CD4-positive, alpha-beta T cell (primary cell): ENCODE measurements around the gene NQO2. TPM values are rescaled to one million over a fixed set of nuclear protein-coding genes. Genes with fewer than 3 reads are reported as not detected.

Experiments used
- ATAC-seq: fragments of 200-7000 bp; cut with Tn5 transposase; one replicate; pipeline ENCODE4 v1.10.0; 2022; ENCODE audit warnings: mild to moderate bottlenecking; ENCODE audit not compliant: poor library complexity
- CTCF ChIA-PET: fragments of 350-600 bp; sonication (Branson Sonifier 250); formaldehyde crosslinking; loops from one replicate; lab custom pipeline; 2021; ENCODE audit warnings: antibody characterized with exemption, inconsistent platforms; lab: Charles Lee
- POLR2A ChIA-PET: fragments of 350-600 bp; sonication (Branson Sonifier 250); formaldehyde crosslinking; loops from one replicate; lab custom pipeline; 2021; ENCODE audit warnings: antibody characterized with exemption, inconsistent platforms; lab: Charles Lee
- DNase-seq, 14 experiments: peaks; one replicate each; pipeline ENCODE4 v3.0.0-alpha.2; 2013 to 2020; ENCODE audit warnings: mixed read lengths in 2 of 14
- H3K27ac ChIP-seq, 2 donors: one replicate each; pipeline versions ENCODE4 v1.5.1 to v1.7.0; 2013; ENCODE audit warnings: low read length in 2 of 2, low read depth in 1 of 2, mild to moderate bottlenecking in 1 of 2
- H3K27me3 ChIP-seq, 2 experiments: 1 replicate in 1 of 2; 2 replicates in 1 of 2; pipeline versions ENCODE4 v1.6.1 to v1.7.0; 2013; ENCODE audit warnings: low read length in 2 of 2, control low read depth in 1 of 2, mild to moderate bottlenecking in 1 of 2, moderate library complexity in 1 of 2; ENCODE audit not compliant: insufficient read depth in 2 of 2, control insufficient read depth in 1 of 2
- H3K36me3 ChIP-seq: one replicate; pipeline ENCODE4 v1.6.1; 2013; ENCODE audit warnings: low read length, control low read depth; ENCODE audit not compliant: insufficient read depth
- H3K4me1 ChIP-seq: one replicate; pipeline ENCODE4 v1.6.1; 2013; ENCODE audit warnings: low read length, control low read depth; ENCODE audit not compliant: insufficient read depth
- H3K4me3 ChIP-seq: one replicate; pipeline ENCODE4 v1.5.1; 2013; ENCODE audit warnings: mild to moderate bottlenecking, low read length, moderate library complexity
- H3K9me3 ChIP-seq, 2 experiments: 1 replicate in 1 of 2; 2 replicates in 1 of 2; pipeline versions ENCODE4 v1.6.1 to v1.7.0; 2013; ENCODE audit warnings: low read length in 2 of 2, mild to moderate bottlenecking in 2 of 2, control low read depth in 1 of 2, moderate library complexity in 1 of 2; ENCODE audit not compliant: control insufficient read depth in 1 of 2, insufficient read depth in 1 of 2
- H3K27ac Mint-ChIP-seq: one replicate; pipeline ENCODE4 v1.8.0; 2020; ENCODE audit warnings: mixed read lengths
- H3K27me3 Mint-ChIP-seq: one replicate; pipeline ENCODE4 v1.8.0; 2021; ENCODE audit warnings: mixed read lengths
- H3K36me3 Mint-ChIP-seq: one replicate; pipeline ENCODE4 v1.8.0; 2021; ENCODE audit warnings: low read depth, mixed read lengths
- H3K4me1 Mint-ChIP-seq: one replicate; pipeline ENCODE4 v1.8.0; 2021; ENCODE audit warnings: low read depth, mixed read lengths
- H3K4me3 Mint-ChIP-seq: one replicate; pipeline ENCODE4 v1.8.0; 2020; ENCODE audit warnings: mild to moderate bottlenecking, mixed read lengths
- H3K9me3 Mint-ChIP-seq: one replicate; pipeline ENCODE4 v1.8.0; 2020; ENCODE audit warnings: mixed read lengths
- intact Hi-C, 2 experiments: fragments of 100-400 bp; cut with DNase I in 1 of 2; cut with micrococcal nuclease in 1 of 2; formaldehyde crosslinking; loops; one replicate each; pipeline versions ENCODE4 v1.15.1 to v1.9.0; 2023 to 2025; cut with DNase I, micrococcal nuclease
- total RNA-seq, 174 experiments: library from RNA in 2 of 174; stranded (reverse) in 2 of 174; gene quantifications; one replicate each; pipeline ENCODE4 v1.2.3 and lab custom pipeline; 2021 to 2026
- TF ChIP-seq, protein P1 (sequence below): fragments of 200-600 bp; IDR thresholded peaks from one replicate; pipeline ENCODE4 v1.8.0; 2022; ENCODE audit warnings: antibody characterized with exemption, mild to moderate bottlenecking

Gene NQO2
- total RNA-seq, 2 experiments from 2014 or later: 6.7 to 7.7 TPM

DNA sequence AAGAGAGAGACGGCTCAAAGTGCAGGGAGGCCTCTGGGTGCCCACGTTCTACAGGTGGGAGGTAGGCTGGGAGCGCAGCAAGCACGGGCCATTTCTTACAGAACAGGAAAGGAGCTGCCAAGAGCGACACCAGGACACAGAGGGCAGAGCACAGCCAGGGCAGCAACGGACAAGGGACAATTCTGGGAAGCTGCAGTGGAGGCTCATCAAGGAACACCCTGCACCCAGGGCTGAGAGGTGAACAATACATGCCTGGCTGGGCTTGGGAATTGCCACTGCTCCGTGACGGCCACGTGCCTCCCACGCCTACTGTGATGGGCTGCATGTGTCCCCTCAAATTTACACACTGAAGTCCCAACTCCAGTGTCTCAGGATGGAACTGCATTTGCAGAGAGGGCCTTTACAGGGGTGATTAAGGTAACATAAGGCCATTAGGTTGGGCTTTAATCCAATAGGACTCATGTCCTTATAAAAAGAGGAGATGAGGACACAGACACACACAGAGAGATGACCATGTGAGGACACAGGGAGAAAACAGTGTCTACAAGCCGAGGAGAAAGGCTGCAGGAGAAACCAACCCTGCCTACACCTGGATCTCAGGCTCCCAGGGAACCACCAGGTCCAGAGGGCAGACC lies 41.9 kb upstream of the NQO2 start:
- H3K9me3 Mint-ChIP-seq: no peaks in the 10 kb centered on the region
- ATAC-seq (no peak), DNase-seq (no peak)
- ChIA-PET POLR2A (interaction anchor here (1.8 kb wide), 1 partner anchor 17 kb away, joined by 6 read pairs; no protein-coding TSS in a partner anchor), CTCF (no interaction called here)
- Histone ChIP-seq H3K27me3 (no peaks in the 10 kb centered on the region), H3K4me3 (no peak overlapping the region), H3K9me3 (peaks cover 0 to 2% of the 10 kb centered on the region in 2 experiments), H3K36me3 (peaks cover 10% of the 10 kb centered on the region), H3K27ac (no peak overlapping the region), H3K4me1 (peaks cover 11% of the 10 kb centered on the region)
- H3K4me3 Mint-ChIP-seq: no peak overlapping the region
- intact Hi-C loops: no loop called here
- H3K36me3 Mint-ChIP-seq: no peaks in the 10 kb centered on the region
- no peak overlapping the region for H3K27ac Mint-ChIP-seq
- peaks cover 9% of the 10 kb centered on the region for H3K4me1 Mint-ChIP-seq
- no peaks in the 10 kb centered on the region for H3K27me3 Mint-ChIP-seq
- TF ChIP-seq, protein P1, sequence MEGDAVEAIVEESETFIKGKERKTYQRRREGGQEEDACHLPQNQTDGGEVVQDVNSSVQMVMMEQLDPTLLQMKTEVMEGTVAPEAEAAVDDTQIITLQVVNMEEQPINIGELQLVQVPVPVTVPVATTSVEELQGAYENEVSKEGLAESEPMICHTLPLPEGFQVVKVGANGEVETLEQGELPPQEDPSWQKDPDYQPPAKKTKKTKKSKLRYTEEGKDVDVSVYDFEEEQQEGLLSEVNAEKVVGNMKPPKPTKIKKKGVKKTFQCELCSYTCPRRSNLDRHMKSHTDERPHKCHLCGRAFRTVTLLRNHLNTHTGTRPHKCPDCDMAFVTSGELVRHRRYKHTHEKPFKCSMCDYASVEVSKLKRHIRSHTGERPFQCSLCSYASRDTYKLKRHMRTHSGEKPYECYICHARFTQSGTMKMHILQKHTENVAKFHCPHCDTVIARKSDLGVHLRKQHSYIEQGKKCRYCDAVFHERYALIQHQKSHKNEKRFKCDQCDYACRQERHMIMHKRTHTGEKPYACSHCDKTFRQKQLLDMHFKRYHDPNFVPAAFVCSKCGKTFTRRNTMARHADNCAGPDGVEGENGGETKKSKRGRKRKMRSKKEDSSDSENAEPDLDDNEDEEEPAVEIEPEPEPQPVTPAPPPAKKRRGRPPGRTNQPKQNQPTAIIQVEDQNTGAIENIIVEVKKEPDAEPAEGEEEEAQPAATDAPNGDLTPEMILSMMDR: no peak

DNA sequence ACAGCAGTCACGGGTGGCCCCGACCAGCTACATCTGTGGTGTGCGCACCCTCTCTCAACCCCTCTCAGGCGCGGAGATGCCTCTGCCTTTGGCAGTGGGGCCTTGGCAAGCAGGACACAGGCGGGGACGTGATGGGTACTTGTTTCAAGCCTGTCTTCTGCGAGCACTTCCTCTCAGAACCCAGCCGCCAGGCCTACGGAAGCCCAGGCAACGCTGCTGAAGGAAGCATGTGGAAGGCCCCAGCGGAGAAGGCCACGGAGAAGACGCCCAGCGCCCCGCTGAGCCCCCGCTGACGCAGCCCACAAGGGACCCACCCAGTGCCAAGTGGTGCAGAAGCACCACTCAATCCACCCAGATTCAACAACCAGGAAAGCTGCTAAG lies 41.4 kb upstream of the NQO2 start:
- intact Hi-C loops: no loop called here
- Mint-ChIP-seq H3K27ac (no peak overlapping the region), H3K36me3 (no peaks in the 10 kb centered on the region), H3K4me3 (no peak overlapping the region), H3K9me3 (no peaks in the 10 kb centered on the region), H3K4me1 (peaks cover 9% of the 10 kb centered on the region), H3K27me3 (no peaks in the 10 kb centered on the region)
- Histone ChIP-seq H3K36me3 (peaks cover 9% of the 10 kb centered on the region), H3K9me3 (no peaks in the 10 kb centered on the region), H3K4me1 (peaks cover 8% of the 10 kb centered on the region), H3K27ac (no peak overlapping the region), H3K27me3 (no peaks in the 10 kb centered on the region), H3K4me3 (no peak overlapping the region)
- peak in 4 of 14 experiments; percentile 8 to 39 (median 34) for DNase-seq
- TF ChIP-seq, protein P1: no peak
- no peak for ATAC-seq
- ChIA-PET POLR2A (interaction anchor here (0.8 to 1.8 kb wide), 4 partner anchors 18 to 116 kb away, joined by 3 to 6 read pairs (median 4); no protein-coding TSS in a partner anchor), CTCF (no interaction called here)

DNA sequence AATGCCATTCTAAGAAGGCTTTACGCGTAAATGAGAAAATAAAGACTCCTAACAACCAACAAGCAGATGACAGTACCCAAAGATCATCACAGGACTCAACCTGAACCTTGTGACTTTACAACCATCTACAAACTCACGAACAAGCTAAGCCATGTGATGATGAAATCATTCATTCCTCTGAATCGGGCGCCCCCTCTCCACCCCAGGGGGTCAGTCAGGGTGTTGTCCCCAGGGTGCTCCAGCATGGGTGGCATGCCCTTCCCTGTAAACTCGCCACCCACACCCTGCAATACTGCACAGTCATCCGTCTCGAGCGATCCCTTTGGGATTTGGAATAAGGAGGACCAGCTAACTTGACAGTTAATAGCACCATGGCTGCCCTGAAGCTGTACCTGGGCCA lies 40.9 kb upstream of the NQO2 start:
- Mint-ChIP-seq H3K27ac (no peak overlapping the region), H3K36me3 (no peaks in the 10 kb centered on the region), H3K4me3 (no peak overlapping the region), H3K9me3 (no peaks in the 10 kb centered on the region), H3K27me3 (no peaks in the 10 kb centered on the region), H3K4me1 (peaks cover 9% of the 10 kb centered on the region)
- CTCF ChIA-PET: no interaction called here
- intact Hi-C loops: no loop called here
- H3K27me3 ChIP-seq: no peaks in the 10 kb centered on the region
- DNase-seq (no peak), ATAC-seq (no peak)
- TF ChIP-seq, protein P1: no peak
- peaks cover 8% of the 10 kb centered on the region for H3K4me1 ChIP-seq
- H3K4me3 ChIP-seq: no peak overlapping the region
- H3K27ac ChIP-seq: no peak overlapping the region
- POLR2A ChIA-PET: interaction anchor here (0.8 to 1.8 kb wide), 4 partner anchors 18 to 117 kb away, joined by 3 to 6 read pairs (median 4); no protein-coding TSS in a partner anchor
- H3K9me3 ChIP-seq: no peaks in the 10 kb centered on the region
- peaks cover 9% of the 10 kb centered on the region for H3K36me3 ChIP-seq
